HTR-8/SVneo (cell line): ENCODE data around the gene CD2.
A peak's percentile ranks its signal among the peaks of the same experiment; 100 is the strongest.

Source experiments
- DNase-seq: peaks from one replicate; pipeline ENCODE4 v3.0.0; 2011; ENCODE audit warnings: low spot score, mixed read lengths; ENCODE audit not compliant: insufficient read length
- FAIRE-seq: peaks from 2 replicates; lab custom pipeline; 2011; peaks lifted over from hg19 to GRCh38; lab: Jason Lieb, UNC

Gene CD2

DNA sequence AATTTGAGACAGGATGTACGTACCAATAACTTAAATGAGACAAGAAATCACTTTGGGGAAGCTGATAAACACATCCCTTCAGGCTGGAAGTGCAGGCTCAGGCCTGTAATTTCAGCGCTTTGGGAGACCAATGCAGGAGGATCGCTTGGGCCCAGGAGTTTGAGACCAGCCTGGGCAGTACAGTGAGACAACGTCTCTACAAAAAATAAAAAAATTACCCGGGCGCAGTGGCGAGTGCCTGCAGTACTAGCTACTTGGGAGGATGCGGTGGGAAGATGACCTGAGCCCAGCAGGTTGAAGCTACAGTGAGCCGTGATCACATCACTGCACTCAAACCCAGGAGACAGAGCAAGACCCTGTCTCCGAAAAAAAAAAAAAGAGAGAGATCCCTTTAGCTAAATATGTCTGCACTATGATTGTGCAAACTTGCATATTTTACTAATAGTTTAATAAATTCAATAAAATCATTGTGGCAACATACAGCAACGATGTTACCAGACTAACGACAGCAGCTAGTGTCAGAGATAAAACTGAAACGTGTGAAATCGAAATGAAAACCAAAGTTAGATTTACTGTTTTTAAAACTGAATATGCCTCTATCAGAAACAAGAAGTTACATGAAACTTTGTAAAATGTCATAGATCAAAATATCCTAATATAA is 54.7 kb downstream of the CD2 start:
- FAIRE-seq = no peak
- no peak for DNase-seq

DNA sequence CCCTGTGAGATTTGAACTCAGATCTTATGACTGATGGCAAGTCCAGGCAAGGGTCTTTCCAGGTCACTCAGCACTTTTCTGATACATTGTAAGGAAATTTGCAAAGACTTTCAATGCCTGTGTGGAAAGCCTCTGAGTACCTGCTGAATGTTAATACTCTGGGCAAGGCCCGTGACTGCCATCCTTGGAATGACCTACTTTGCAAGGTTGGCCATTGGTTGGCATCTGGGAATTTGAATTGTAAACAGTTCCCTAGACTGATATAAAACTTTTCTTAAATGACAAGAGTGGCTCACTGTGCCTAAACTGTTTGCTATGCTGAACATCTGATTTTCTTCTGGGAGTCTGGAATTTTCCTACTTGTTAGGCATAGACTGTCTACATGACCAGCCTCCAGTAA is 57.1 kb downstream of the CD2 start:
- no peak for FAIRE-seq
- DNase-seq = no peak

DNA sequence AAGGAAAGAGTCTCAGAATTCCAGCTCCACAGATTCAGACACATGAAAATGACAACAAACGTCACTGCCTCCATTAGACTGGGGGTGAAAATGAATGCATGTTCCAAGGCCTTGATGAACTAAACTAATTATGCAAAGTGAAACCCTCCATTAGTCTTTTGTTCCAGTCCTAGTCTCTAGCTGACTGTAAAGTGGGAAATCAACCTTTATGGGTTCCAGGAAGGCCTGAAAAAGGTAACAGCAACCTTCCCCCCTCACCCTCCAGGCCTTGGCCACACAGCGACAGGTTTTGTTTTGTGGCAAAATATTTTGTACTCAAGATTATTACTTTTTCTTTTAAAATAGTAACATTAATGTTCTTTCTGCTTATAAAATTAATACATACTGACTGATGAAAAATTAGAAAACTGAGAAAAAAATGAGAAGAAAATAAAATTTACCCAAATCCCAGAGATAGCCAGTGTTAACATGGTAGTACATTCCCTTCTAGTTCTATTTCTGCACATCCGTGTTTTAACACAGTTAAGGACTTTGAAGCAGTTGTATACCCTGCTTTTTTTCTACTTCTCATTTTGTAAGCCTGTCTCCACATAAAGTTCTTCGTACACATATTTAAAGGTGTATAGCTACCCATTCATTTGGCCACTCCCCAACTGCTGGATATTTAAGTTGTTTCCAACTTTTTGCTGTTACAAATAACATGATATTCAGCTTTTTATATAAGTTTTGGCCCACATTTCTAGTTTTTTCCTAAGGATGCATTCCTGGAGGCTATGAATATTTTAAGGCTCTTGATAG is 60.9 kb downstream of the CD2 start:
- no peak for FAIRE-seq

DNA sequence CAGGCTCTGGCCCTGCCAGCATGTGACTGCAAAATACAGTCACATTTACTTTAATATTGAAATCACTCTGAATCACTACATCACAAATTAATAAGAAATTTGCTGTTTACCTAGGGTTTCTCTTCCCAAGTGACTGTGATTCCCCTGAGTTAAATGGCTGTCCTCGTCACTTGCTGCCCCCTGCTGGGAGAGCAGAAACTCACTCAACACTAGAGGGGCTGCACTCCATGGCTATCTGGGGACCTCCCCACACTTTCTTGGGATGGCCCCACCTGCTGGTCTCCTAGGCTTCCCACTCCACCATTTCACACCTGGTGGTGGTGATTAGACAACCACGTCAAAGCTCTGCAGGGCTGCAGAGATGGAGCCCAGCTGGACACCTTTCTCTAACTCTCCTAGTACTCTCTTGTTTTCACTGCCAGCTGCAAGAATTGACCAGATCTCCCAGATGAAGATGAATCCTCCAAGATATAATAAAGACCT is 63.4 kb downstream of the CD2 start:
- DNase-seq (peak; percentile 30), FAIRE-seq (no peak)

More for the DNA sequence above, 60.9 kb downstream of the CD2 start:
- no peak for DNase-seq
